Muscle of back (tissue), 11 donors: Measurements from ENCODE around the gene CALML6. TPM values are rescaled to one million over a fixed set of nuclear protein-coding genes. Genes with fewer than 3 reads are reported as not detected.

Source experiments
- DNase-seq, 3 donors: peaks; one replicate each; pipeline versions ENCODE4 v3.0.0 to v3.0.0-alpha.2; 2013
- polyA plus RNA-seq, 10 donors: library from polyadenylated mRNA; unstranded; fragments of 120-200 nt; gene quantifications; one replicate each; pipeline ENCODE4 v1.2.1, GENCODE V29; 2013; ENCODE audit not compliant: insufficient read length in 10 of 10

The CALML6 gene
- polyA plus RNA-seq, 10 donors = 107 to 289 (median 184) TPM

- peak; percentile 94 to 98 (median 97) for DNase-seq
These were observed 24.3 kb upstream of the CALML6 start, which contains the start of gene GNB1 for GRCh38 chr1:1890506-1891348. Gene GNB1 (minus strand): TSS chr1:1891087. CDS start chr1:1825453, 65,634 bp downstream.

GRCh38 chr1:1891349-1892078, 23.5 kb upstream of the CALML6 start:
- DNase-seq = peak; percentile 45 to 85 (median 57)

GRCh38 chr1:1892079-1892762, 22.8 kb upstream of the CALML6 start:
- DNase-seq = no peak

- no peak for DNase-seq
These were observed 22.3 kb upstream of the CALML6 start for GRCh38 chr1:1892763-1893120.

- DNase-seq = no peak
These were observed 21.6 kb upstream of the CALML6 start for GRCh38 chr1:1893291-1893985.

- no peak for DNase-seq
These were observed 21.1 kb upstream of the CALML6 start for GRCh38 chr1:1893997-1894353.

GRCh38 chr1:1894354-1895059, 20.6 kb upstream of the CALML6 start:
- DNase-seq = no peak

- no peak for DNase-seq
These were observed 20.0 kb upstream of the CALML6 start for GRCh38 chr1:1895060-1895418.

GRCh38 chr1:1895456-1896336, 19.4 kb upstream of the CALML6 start:
- no peak for DNase-seq

GRCh38 chr1:1898246-1898933, 16.7 kb upstream of the CALML6 start:
- DNase-seq = no peak

GRCh38 chr1:1899266-1899966, 15.6 kb upstream of the CALML6 start:
- DNase-seq = no peak

- DNase-seq = no peak
These were observed 15.1 kb upstream of the CALML6 start for GRCh38 chr1:1899967-1900327.

GRCh38 chr1:1900883-1901640, 14.0 kb upstream of the CALML6 start:
- DNase-seq = no peak

- DNase-seq = no peak
These were observed 13.3 kb upstream of the CALML6 start for GRCh38 chr1:1901641-1902294.

- no peak for DNase-seq
These were observed 11.8 kb upstream of the CALML6 start for GRCh38 chr1:1903224-1903623.

- peak; percentile 69 to 89 (median 86) for DNase-seq
These were observed 8.6 kb upstream of the CALML6 start for GRCh38 chr1:1906185-1907097.
